Stimulated activated CD8-positive, alpha-beta memory T cell treated with anti-CD3 and anti-CD28 coated beads, Interleukin-15, amount 100 ng/mL, for 48 hours (primary cell): ENCODE results near the gene TBX3.

Experiments
- DNase-seq, 2 donors: peaks; one replicate each; pipeline ENCODE4 v3.0.0-alpha.2; 2020; ENCODE audit warnings: low read depth in 2 of 2

TBX3 gene

GRCh38 chr12:114682785-114683708 lies 928 bp downstream of the TBX3 start:
- no peak for DNase-seq

- DNase-seq = no peak
Observed at GRCh38 chr12:114682106-114682784, 1.7 kb downstream of the TBX3 start.

- DNase-seq = no peak
Observed at GRCh38 chr12:114681116-114681871, 2.7 kb downstream of the TBX3 start.

- no peak for DNase-seq
Observed at GRCh38 chr12:114680604-114681069, 3.3 kb downstream of the TBX3 start.

GRCh38 chr12:114679942-114680341 lies 4.0 kb downstream of the TBX3 start:
- DNase-seq = no peak

GRCh38 chr12:114679452-114679875 lies 4.5 kb downstream of the TBX3 start:
- DNase-seq = no peak

- no peak for DNase-seq
Observed at GRCh38 chr12:114678718-114679117, 5.3 kb downstream of the TBX3 start.

GRCh38 chr12:114678028-114678427 lies 5.9 kb downstream of the TBX3 start:
- no peak for DNase-seq

GRCh38 chr12:114676142-114676741 lies 7.7 kb downstream of the TBX3 start:
- DNase-seq = no peak

- DNase-seq = no peak
Observed at GRCh38 chr12:114674251-114675047, 9.5 kb downstream of the TBX3 start.

- DNase-seq = no peak
Observed at GRCh38 chr12:114673901-114674250, 10.1 kb downstream of the TBX3 start.

- no peak for DNase-seq
Observed at GRCh38 chr12:114673169-114673833, 10.7 kb downstream of the TBX3 start.

- DNase-seq = no peak
Observed at GRCh38 chr12:114672817-114673168, 11.2 kb downstream of the TBX3 start.

GRCh38 chr12:114671443-114672411 lies 12.2 kb downstream of the TBX3 start:
- no peak for DNase-seq

GRCh38 chr12:114671066-114671442 lies 12.9 kb downstream of the TBX3 start:
- DNase-seq = no peak

- DNase-seq = no peak
Observed at GRCh38 chr12:114670291-114670980, 13.5 kb downstream of the TBX3 start.

GRCh38 chr12:114669401-114670290 lies 14.3 kb downstream of the TBX3 start:
- DNase-seq = no peak

GRCh38 chr12:114668886-114669288 lies 15.1 kb downstream of the TBX3 start:
- no peak for DNase-seq
